Stimulated activated CD8-positive, alpha-beta memory T cell treated with anti-CD3 and anti-CD28 coated beads, Interleukin-2, amount 100 ng/mL, for 1 hour (primary cell): ENCODE results near the gene NUDT13.
A peak's percentile ranks its signal among the peaks of the same experiment; 100 is the strongest.

Source experiments
- DNase-seq, 2 donors: peaks; one replicate each; pipeline ENCODE4 v3.0.0-alpha.2; 2020; ENCODE audit warnings: low read depth in 2 of 2

The NUDT13 gene

GRCh38 chr10:73163096-73163495 is 52.8 kb downstream of the NUDT13 start:
- DNase-seq: no peak

DNA sequence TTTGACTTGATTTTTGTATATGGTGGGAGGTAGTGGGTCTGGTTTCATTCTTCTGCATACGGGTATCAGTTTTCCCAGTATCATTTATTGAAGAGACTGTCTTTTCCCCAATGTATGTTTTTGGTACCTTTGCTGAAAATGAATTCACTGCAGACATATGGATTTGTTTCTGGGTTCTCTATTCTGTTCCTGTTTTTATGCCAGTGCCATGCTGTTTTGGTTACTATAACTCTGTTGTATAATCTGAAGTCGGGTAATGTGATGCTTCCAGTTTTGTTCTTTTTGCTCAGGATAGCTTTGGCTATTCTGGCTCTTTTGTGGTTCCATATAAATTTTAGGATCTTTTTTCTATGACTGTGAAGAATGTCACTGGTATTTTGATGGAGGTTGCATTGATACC is 56.7 kb downstream of the NUDT13 start:
- DNase-seq: no peak

- DNase-seq: no peak
Measured at GRCh38 chr10:73167458-73167782, 57.2 kb downstream of the NUDT13 start.

GRCh38 chr10:73167783-73168464 is 57.7 kb downstream of the NUDT13 start, which contains the start of the genes ECD and FAM149B1:
Gene ECD, minus strand, starts transcription at chr10:73168008. Its CDS starts 4,071 bp downstream, at chr10:73163937.
Gene FAM149B1, plus strand, starts transcription at chr10:73168119. Its CDS starts 221 bp downstream, at chr10:73168340.
- DNase-seq: peak; percentile 83 to 86

- DNase-seq: no peak
Measured at GRCh38 chr10:73168465-73168803, 58.2 kb downstream of the NUDT13 start.

GRCh38 chr10:73169320-73169719 is 59.1 kb downstream of the NUDT13 start:
- no peak for DNase-seq

DNA sequence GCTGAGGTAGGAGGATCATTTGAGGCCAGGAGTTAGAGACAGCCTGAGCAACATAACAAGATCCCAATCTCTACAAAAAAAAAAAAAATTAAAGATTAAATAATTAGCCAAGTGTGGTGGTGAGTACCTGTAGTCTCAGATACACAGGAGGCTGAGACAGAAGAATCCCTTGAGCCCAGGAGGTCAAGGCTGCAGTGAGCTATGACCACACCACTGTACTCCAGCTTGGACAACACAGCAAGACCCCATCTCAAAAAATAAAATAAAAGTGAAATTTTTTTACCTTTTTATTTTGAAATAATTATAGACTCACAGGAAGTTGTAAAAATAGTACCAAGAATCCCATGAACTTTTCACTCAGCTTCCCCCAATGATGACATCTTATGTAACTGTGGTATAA is 62.6 kb downstream of the NUDT13 start:
- no peak for DNase-seq

DNA sequence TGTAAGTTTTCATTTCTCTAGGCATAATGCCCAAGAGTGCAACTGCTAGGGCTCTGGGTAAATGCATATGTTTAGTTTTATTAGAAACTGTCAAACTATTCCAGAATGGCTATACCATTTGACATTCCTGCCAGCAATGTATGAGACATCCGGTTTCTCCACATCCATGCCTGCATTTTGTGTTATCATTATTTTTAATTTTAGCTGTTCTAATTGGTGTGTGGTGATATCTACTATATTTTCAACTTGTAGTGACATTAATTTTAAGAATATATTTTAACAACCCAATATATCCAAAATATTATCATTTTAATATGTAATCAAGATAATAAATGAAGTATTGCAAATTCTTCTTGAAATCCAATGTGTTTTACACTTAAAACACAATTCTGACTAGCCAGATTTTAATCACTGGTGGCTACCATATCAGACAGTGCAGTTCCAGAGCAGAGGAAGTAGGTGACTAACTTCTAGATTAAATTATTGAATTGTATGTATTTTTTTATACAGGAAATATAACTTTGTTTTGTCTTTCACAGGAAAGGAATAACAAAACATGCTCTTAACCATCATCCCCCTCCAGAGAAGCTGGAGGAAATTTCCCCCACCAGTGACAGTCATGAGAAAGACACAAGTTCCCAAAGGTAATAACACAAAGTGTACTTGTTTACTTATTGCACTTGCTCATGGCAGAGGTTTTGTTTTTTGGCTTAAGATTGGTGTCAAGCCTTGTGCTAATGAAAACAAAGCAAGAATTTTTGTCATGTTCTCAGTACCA is 64.1 kb downstream of the NUDT13 start:
- no peak for DNase-seq
